Measurements from ENCODE around the gene LIFR. TPM values are rescaled to one million over a fixed set of nuclear protein-coding genes. Genes with fewer than 3 reads are reported as not detected.

The LIFR gene
- total and polyA plus RNA-seq, 10 donors, result 6.8 to 191 (median 93.3) TPM

- Histone ChIP-seq H3K9me3 (no peaks in the 10 kb centered on the region), H3K36me3 (no peaks in the 10 kb centered on the region), H3K27ac (no peak overlapping the region), H3K4me3 (no peak overlapping the region), H3K4me1 (peaks cover 0 to 22% (median 10%) of the 10 kb centered on the region in 6 donors), H3K27me3 (replicated peaks in 1 of 7) (peaks cover 0 to 52% (median 0%) of the 10 kb centered on the region in 7 donors)
- 93 to 100% (median 100%) methylated on average over 1 of the region's 1 CpG for WGBS, 5 donors
- TF ChIP-seq POLR2AphosphoS5 (IDR thresholded peaks at IDR 0.05) (no peak), POLR2A (IDR thresholded peaks at IDR 0.05) (no peak), CTCF (IDR thresholded peaks at IDR 0.05 in 8 of 11, conservative IDR thresholded peaks at IDR 0.05 in 3 of 11) (no peak)
- no peak for DNase-seq
- intact Hi-C loops (cut with DNase I; ENCODE audit: low total_unique reads), result loop anchor here (10.0 kb wide), 1 partner anchor 493 kb away; no protein-coding TSS in a partner anchor
These were observed 125.1 kb downstream of the LIFR start for GRCh38 chr5:38431242-38431853.

- DNase-seq, result no peak
- Histone ChIP-seq H3K4me1 (no peaks in the 10 kb centered on the region), H3K4me3 (no peak overlapping the region), H3K27me3 (replicated peaks in 1 of 7) (peaks cover 0 to 30% (median 0%) of the 10 kb centered on the region in 7 donors), H3K36me3 (no peaks in the 10 kb centered on the region), H3K27ac (no peak overlapping the region), H3K9me3 (no peaks in the 10 kb centered on the region)
- WGBS, 5 donors, result 75 to 79% (median 78%) methylated on average over 9 of the region's 9 CpGs
- intact Hi-C loops (cut with DNase I; ENCODE audit: low total_unique reads), result no loop called here
- TF ChIP-seq POLR2A (IDR thresholded peaks at IDR 0.05), result no peak
- no peak for TF ChIP-seq POLR2AphosphoS5 (IDR thresholded peaks at IDR 0.05)
- no peak for TF ChIP-seq CTCF (IDR thresholded peaks at IDR 0.05 in 8 of 11, conservative IDR thresholded peaks at IDR 0.05 in 3 of 11)
These were observed 129.2 kb downstream of the LIFR start for GRCh38 chr5:38426986-38427950.

GRCh38 chr5:38426490-38426889 lies 130.0 kb downstream of the LIFR start:
- Histone ChIP-seq H3K4me1 (no peaks in the 10 kb centered on the region), H3K27me3 (replicated peaks in 1 of 7) (peaks cover 0 to 29% (median 0%) of the 10 kb centered on the region in 7 donors), H3K27ac (no peak overlapping the region), H3K9me3 (no peaks in the 10 kb centered on the region), H3K4me3 (no peak overlapping the region), H3K36me3 (no peaks in the 10 kb centered on the region)
- no peak for DNase-seq
- intact Hi-C loops (cut with DNase I; ENCODE audit: low total_unique reads), result no loop called here
- TF ChIP-seq POLR2A (IDR thresholded peaks at IDR 0.05) (no peak), POLR2AphosphoS5 (IDR thresholded peaks at IDR 0.05) (no peak), CTCF (IDR thresholded peaks at IDR 0.05 in 8 of 11, conservative IDR thresholded peaks at IDR 0.05 in 3 of 11) (no peak)
- WGBS, 5 donors, result 56 to 76% (median 57%) methylated on average over 1 of the region's 1 CpG

Small RNA genes within 50 kb of the gene (microRNA-seq; reads per million reads assigned to microRNA genes)
- gene MIR3650, result 0 reads per million in 3 donors

Small RNA genes within 50 kb of the gene (small RNA-seq; reads per million reads assigned to genes)
- gene AC091839.1 (0 to 0.29 (median 0) reads per million in 4 donors), gene MIR3650 (0 reads per million in 4 donors)
